Smooth muscle cell of the brain vasculature (primary cell): ENCODE measurements around the gene SMARCAD1.

Source experiments
- DNase-seq: peaks from one replicate; pipeline ENCODE4 v3.0.0-alpha.2; 2012; ENCODE audit warnings: low read depth, low spot score

Gene SMARCAD1, protein sequence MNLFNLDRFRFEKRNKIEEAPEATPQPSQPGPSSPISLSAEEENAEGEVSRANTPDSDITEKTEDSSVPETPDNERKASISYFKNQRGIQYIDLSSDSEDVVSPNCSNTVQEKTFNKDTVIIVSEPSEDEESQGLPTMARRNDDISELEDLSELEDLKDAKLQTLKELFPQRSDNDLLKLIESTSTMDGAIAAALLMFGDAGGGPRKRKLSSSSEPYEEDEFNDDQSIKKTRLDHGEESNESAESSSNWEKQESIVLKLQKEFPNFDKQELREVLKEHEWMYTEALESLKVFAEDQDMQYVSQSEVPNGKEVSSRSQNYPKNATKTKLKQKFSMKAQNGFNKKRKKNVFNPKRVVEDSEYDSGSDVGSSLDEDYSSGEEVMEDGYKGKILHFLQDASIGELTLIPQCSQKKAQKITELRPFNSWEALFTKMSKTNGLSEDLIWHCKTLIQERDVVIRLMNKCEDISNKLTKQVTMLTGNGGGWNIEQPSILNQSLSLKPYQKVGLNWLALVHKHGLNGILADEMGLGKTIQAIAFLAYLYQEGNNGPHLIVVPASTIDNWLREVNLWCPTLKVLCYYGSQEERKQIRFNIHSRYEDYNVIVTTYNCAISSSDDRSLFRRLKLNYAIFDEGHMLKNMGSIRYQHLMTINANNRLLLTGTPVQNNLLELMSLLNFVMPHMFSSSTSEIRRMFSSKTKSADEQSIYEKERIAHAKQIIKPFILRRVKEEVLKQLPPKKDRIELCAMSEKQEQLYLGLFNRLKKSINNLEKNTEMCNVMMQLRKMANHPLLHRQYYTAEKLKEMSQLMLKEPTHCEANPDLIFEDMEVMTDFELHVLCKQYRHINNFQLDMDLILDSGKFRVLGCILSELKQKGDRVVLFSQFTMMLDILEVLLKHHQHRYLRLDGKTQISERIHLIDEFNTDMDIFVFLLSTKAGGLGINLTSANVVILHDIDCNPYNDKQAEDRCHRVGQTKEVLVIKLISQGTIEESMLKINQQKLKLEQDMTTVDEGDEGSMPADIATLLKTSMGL

GRCh38 chr4:94207469-94208224 lies at the start of gene SMARCAD1:
Gene SMARCAD1 (plus strand): TSS chr4:94207865. CDS start chr4:94208395, 530 bp downstream.
- DNase-seq, result peak; percentile 93

GRCh38 chr4:94158883-94159282 lies 48.8 kb upstream of the SMARCAD1 start:
- DNase-seq, result no peak

GRCh38 chr4:94159790-94160189 lies 47.9 kb upstream of the SMARCAD1 start:
- no peak for DNase-seq

- DNase-seq, result no peak
These were observed 46.9 kb upstream of the SMARCAD1 start for GRCh38 chr4:94160774-94161173.

GRCh38 chr4:94165256-94165655 lies 42.4 kb upstream of the SMARCAD1 start:
- no peak for DNase-seq

- no peak for DNase-seq
These were observed 39.3 kb upstream of the SMARCAD1 start for GRCh38 chr4:94168321-94168720.

DNA sequence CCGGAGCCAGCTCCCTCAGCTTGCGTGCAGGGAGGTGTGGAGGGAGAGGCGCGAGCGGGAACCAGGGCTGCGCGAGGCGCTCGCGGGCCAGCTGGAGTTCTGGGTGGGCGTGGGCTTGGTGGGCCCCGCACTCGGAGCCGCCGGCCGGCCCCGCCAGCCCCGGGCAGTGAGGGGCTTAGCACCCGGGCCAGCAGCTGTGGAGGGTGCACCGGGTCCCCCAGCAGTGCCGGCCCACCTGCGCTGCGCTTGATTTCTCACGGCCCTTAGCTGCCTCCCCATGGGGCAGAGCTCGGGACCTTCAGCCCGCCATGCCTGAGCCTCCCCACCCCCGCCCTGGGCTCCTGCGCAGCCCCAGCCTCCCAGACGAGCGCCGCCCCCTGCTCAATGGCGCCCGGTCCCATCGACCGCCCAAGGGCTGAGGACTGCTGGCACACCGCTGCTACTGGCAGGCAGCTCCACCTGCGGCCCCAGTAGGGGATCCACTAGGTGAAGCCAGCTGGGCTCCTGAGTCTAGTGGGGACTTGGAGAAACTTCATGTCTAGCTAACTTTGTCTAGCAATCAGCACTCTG lies 37.8 kb upstream of the SMARCAD1 start:
- DNase-seq, result no peak

DNA sequence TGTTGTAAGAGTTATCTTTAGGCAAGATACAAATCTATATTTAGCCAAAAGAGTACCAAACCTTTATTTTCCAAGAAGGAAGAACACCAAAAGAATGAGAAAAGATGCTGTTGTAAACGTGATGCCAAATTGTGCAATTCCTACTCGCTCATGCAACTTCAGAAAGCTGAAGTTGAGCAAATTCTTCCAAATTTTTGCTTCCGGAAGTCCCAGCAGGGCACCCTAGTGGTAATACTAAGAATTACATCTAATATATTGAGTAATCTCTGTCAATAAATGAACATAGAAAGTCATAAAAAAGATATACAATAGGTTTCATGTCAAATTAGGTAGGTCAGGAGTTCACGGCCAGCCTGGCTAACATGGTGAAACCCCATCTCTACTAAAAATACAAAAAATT lies 36.0 kb upstream of the SMARCAD1 start:
- no peak for DNase-seq

DNA sequence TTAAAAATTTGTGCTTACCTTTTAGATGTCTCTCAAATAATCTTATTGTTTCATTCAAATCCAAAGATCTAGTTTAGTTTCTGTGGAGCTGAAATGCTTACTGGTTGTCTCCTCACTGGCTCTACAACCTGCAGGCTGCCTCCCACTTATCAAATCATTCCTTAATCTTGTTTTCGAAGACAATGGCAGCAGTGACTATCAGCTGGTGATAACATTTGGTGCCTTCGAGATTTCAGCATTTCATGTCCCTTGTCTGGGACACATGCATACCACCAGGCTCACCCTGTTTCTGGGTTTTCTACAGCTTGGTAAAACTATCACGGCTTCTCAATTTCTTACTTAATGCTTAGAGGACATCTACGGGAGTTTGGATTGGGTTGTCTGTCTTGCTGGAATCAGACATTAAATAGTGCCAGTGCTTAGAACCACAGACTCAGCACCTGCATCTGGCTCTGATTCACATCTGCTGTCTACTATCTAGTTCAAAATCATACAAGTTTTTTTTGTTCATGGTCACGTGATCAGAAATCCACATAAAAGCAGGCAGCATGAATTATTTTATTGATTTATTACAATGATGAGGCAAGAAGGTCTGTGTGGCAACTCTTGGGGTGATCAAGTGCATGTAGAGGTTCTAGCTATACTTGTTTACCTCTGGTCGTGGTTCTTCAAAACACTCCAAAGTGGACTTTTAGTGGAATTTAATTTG lies 32.0 kb upstream of the SMARCAD1 start:
- DNase-seq, result no peak

- DNase-seq, result no peak
These were observed 29.8 kb upstream of the SMARCAD1 start for GRCh38 chr4:94177822-94178221.

DNA sequence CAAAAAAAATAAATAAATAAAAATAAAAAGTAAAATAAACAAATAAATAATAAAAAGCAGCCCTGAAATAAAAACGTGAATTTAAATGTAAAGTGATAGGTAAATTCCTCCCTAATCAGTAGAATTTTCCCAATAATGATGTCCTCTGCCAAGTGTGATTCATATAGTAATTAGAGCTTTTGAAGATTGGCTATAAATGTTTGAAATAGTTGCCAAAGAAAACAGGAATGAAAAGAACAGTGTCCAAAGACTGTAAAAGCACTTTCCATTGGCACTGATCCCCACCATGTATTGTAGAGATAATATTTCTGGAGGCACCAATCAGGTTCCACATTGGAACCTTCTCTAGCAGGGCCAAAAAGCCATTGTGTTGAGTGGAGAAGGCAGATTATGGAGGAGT lies 25.9 kb upstream of the SMARCAD1 start:
- no peak for DNase-seq

DNA sequence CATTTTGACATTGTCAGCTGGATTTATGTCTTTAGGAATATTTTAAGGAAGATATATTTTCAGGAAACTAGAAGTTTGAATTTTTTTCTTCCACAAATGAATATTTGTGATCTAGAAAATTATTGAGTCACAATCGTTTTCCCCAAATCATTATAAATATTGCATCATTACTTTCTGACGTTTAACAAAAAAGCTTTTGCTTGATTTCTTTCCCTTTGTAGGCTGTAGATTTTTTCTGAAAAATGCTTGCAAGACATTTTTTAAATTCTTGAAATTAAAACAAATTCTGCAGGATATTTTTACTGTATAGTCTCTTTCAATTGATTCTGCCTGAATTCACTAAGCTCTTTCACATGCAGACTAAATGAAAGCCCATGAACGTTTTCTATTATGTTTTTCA lies 4.9 kb upstream of the SMARCAD1 start:
- DNase-seq, result no peak

DNA sequence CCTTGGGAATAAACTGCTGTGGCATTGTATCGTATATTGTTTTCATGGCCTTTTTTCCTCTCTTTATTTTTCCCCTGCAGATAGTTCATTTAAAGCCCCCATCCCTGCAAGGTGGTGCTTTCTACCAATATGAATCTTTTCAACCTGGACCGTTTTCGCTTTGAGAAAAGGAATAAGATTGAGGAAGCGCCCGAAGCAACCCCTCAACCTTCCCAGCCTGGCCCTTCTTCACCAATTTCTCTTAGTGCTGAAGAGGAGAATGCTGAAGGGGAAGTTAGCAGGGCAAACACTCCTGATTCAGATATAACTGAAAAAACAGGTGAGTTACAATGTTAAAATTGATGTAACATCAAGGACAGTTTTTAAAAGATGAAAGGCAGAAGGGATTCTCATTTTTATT lies 601 bp downstream of the SMARCAD1 start:
- DNase-seq, result no peak

DNA sequence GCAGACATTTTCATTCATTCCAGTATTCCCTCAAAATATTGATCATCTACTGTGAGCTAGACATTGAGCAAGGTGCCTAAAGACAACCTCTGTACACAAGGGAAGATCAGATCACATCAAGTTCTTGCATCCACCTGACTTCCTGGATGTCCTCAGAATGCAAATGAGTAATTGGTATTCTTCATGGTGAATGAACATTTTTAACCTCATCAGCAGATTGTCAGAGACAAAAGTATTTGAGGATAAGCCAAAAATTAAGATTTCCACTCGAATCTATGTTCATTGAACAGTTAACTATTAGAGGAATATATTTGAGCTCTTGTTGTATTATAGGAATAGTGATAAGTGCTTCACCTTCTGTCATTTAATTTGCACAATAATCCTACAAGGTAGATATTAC lies 1.3 kb downstream of the SMARCAD1 start:
- no peak for DNase-seq

GRCh38 chr4:94211861-94212260 lies 4.2 kb downstream of the SMARCAD1 start:
- no peak for DNase-seq

DNA sequence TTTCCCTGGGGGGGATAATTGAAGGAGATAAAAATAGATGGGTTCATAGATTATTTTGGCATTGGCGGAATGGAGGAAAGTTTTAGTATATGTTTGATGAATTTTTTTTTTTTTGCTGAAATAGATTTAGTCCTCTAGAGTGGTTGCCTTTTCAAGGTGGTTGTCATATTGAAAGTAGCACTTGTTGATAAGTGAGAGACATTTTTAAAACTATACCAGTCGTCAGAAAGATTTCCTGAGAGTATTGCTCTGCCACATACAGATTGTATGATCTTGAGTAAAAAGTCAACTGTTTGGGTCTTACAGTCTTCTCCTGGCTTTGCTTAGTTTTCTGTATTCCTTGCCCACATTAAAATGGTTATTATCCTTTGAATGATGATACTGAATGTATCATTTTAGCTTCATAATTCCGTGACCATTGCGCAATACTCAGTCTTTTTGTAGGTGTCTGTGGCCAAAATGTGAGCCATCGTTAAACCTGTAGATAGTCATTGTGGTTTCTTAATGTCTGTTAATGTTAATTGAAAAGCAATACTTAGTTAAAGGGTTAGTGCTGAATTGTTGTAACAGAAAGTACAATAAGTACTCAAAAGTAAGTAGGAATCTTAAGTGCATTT lies 7.1 kb downstream of the SMARCAD1 start:
- DNase-seq, result no peak

GRCh38 chr4:94216394-94216793 lies 8.7 kb downstream of the SMARCAD1 start:
- DNase-seq, result no peak

GRCh38 chr4:94219402-94219801 lies 11.7 kb downstream of the SMARCAD1 start:
- DNase-seq, result no peak

GRCh38 chr4:94221916-94222315 lies 14.3 kb downstream of the SMARCAD1 start:
- no peak for DNase-seq

GRCh38 chr4:94225449-94225848 lies 17.8 kb downstream of the SMARCAD1 start:
- no peak for DNase-seq
